SU-DHL-6 (cell line): ENCODE results near the gene UNC5B.

Experiments used
- CTCF ChIP-seq: fragments of 200-600 bp; sonication (generic); IDR thresholded peaks from one replicate; pipeline ENCODE4 v1.5.1; 2017; ENCODE audit warnings: antibody characterized with exemption, mild to moderate bottlenecking, low read length, moderate library complexity; ENCODE audit not compliant: insufficient read depth, poor library complexity, severe bottlenecking
- EZH2phosphoT487 ChIP-seq: fragments of 200-600 bp; sonication (generic), shearing (Covaris generic); conservative IDR thresholded peaks from 2 replicates; pipeline ENCODE4 v1.6.1; 2018; ENCODE audit warnings: mild to moderate bottlenecking, antibody characterized with exemption, low read length, moderate library complexity, mixed read lengths

GRCh38 chr10:71339796-71340589, 127.6 kb downstream of the UNC5B start:
- no peak for TF ChIP-seq CTCF
- no peak for TF ChIP-seq EZH2phosphoT487
